Neural cell (in vitro differentiated cells): ENCODE results near the gene VSIR. TPM values are rescaled to one million over a fixed set of nuclear protein-coding genes. Genes with fewer than 3 reads are reported as not detected.

Source experiments
- H2AFZ ChIP-seq: fragments of 200-600, 300-800 bp; sonication (generic), shearing (Covaris generic); 2 replicates; pipeline ENCODE4 v1.6.0; 2014; ENCODE audit warnings: low read depth, mild to moderate bottlenecking, antibody characterized with exemption, low read length, moderate library complexity
- H3F3A ChIP-seq: fragments of 200-600 bp; shearing (Covaris generic); 2 replicates; pipeline ENCODE4 v1.6.1; 2016; ENCODE audit warnings: mild to moderate bottlenecking, moderate library complexity, mixed read lengths, antibody characterized with exemption, low read length; ENCODE audit not compliant: insufficient read depth, poor library complexity, severe bottlenecking
- H3K27ac ChIP-seq: fragments of 200-600, 300-800 bp; sonication (generic), shearing (Covaris generic); 2 replicates; pipeline ENCODE4 v1.5.1; 2014; ENCODE audit warnings: mild to moderate bottlenecking, low read length, moderate library complexity
- H3K27me3 ChIP-seq: fragments of 300-800, 200-600 bp; sonication (generic), shearing (Covaris generic); 2 replicates; pipeline ENCODE4 v1.6.0; 2014; ENCODE audit warnings: mild to moderate bottlenecking, low read depth, low read length, moderate library complexity; ENCODE audit not compliant: insufficient read depth
- H3K36me3 ChIP-seq: fragments of 300-800, 200-600 bp; sonication (generic), shearing (Covaris generic); 2 replicates; pipeline ENCODE4 v1.5.1; 2014; ENCODE audit warnings: mild to moderate bottlenecking, antibody characterized with exemption, low read length, moderate library complexity; ENCODE audit not compliant: insufficient read depth
- H3K4me2 ChIP-seq: fragments of 300-800, 200-600 bp; sonication (generic), shearing (Covaris generic); 2 replicates; pipeline ENCODE4 v1.6.0; 2014; ENCODE audit warnings: mild to moderate bottlenecking, low read length
- H3K4me3 ChIP-seq: fragments of 300-800, 200-600 bp; sonication (generic), shearing (Covaris generic); 2 replicates; pipeline ENCODE4 v1.5.1; 2014; ENCODE audit warnings: mild to moderate bottlenecking, low read length, moderate library complexity
- H3K79me2 ChIP-seq: fragments of 200-600 bp; shearing (Covaris generic); replicated peaks from 2 replicates; pipeline ENCODE4 v1.6.0; 2014; ENCODE audit warnings: mild to moderate bottlenecking, low read length, moderate library complexity; ENCODE audit not compliant: insufficient read depth
- H3K9ac ChIP-seq: fragments of 300-800, 200-600 bp; sonication (generic), shearing (Covaris generic); 2 replicates; pipeline ENCODE4 v1.6.1; 2016; ENCODE audit warnings: mild to moderate bottlenecking, low read length, mixed read lengths
- H3K9me2 ChIP-seq: fragments of 200-600 bp; shearing (Covaris generic); 2 replicates; pipeline ENCODE4 v1.6.1; 2016; ENCODE audit warnings: mild to moderate bottlenecking, low read length, mixed read lengths; ENCODE audit not compliant: insufficient read depth
- H3K9me3 ChIP-seq: fragments of 200-600, 300-800 bp; sonication (generic), shearing (Covaris generic); 2 replicates; pipeline ENCODE4 v1.6.1; 2016; ENCODE audit warnings: mild to moderate bottlenecking, mixed run types, low read length, moderate library complexity, mixed read lengths
- H4K20me1 ChIP-seq: fragments of 200-600 bp; shearing (Covaris generic); 2 replicates; pipeline ENCODE4 v1.6.1; 2016; ENCODE audit warnings: mild to moderate bottlenecking, mixed run types; ENCODE audit not compliant: insufficient read depth
- CTCF ChIP-seq: fragments of 450-650 bp; IDR thresholded peaks from 2 replicates; pipeline ENCODE4 v1.5.1; 2014; ENCODE audit warnings: antibody characterized with exemption, mild to moderate bottlenecking, moderate library complexity; ENCODE audit not compliant: poor library complexity, severe bottlenecking
- EP300 ChIP-seq: fragments of 450-650 bp; conservative IDR thresholded peaks from 2 replicates; pipeline ENCODE4 v1.6.1; 2014; ENCODE audit warnings: antibody characterized with exemption, mild to moderate bottlenecking, moderate library complexity; ENCODE audit not compliant: poor library complexity, severe bottlenecking
- MXI1 ChIP-seq: fragments of 450-650 bp; conservative IDR thresholded peaks from 2 replicates; pipeline ENCODE4 v1.6.1; 2014; ENCODE audit warnings: antibody characterized with exemption, mild to moderate bottlenecking; ENCODE audit not compliant: poor library complexity, severe bottlenecking
- POLR2AphosphoS5 ChIP-seq: IDR thresholded peaks from 2 replicates; pipeline ENCODE4 v1.6.1; 2012
- RAD21 ChIP-seq: fragments of 450-650 bp; conservative IDR thresholded peaks from 2 replicates; pipeline ENCODE4 v1.6.1; 2014; ENCODE audit warnings: antibody characterized with exemption, mild to moderate bottlenecking, moderate library complexity
- REST ChIP-seq: IDR thresholded peaks from 2 replicates; pipeline ENCODE4 v1.6.1; 2012; ENCODE audit warnings: borderline replicate concordance
- SMC3 ChIP-seq: fragments of 450-650 bp; conservative IDR thresholded peaks from 2 replicates; pipeline ENCODE4 v1.6.1; 2014; ENCODE audit warnings: antibody characterized with exemption, mild to moderate bottlenecking, moderate library complexity; ENCODE audit not compliant: poor library complexity
- polyA plus RNA-seq: library from polyadenylated mRNA; depleted of rRNA; stranded (reverse); fragments of >200 nt; gene quantifications from 2 replicates; pipeline ENCODE4 v1.2.3, GENCODE V29; 2014

Gene VSIR
- polyA plus RNA-seq, 1 donor from 2014 or later, result not detected

- H3K27ac ChIP-seq, result no peak overlapping the region
- H3K9me3 ChIP-seq, result no peaks in the 10 kb centered on the region
- peak; percentile 99 for TF ChIP-seq SMC3
- TF ChIP-seq CTCF, result peak; percentile 97
- no peak for TF ChIP-seq MXI1
- peak; percentile 99 for TF ChIP-seq RAD21
- H3F3A ChIP-seq, result no peaks in the 10 kb centered on the region
- H3K79me2 ChIP-seq, result no peaks in the 10 kb centered on the region
- no peaks in the 10 kb centered on the region for H3K9me2 ChIP-seq
- no peaks in the 10 kb centered on the region for H4K20me1 ChIP-seq
- H3K36me3 ChIP-seq, result no peaks in the 10 kb centered on the region
- H2AFZ ChIP-seq, result no peak overlapping the region
- no peak overlapping the region for H3K4me3 ChIP-seq
- H3K4me2 ChIP-seq, result no peak overlapping the region
- no peak overlapping the region for H3K9ac ChIP-seq
- H3K27me3 ChIP-seq, result no peaks in the 10 kb centered on the region
Measured at GRCh38 chr10:71708301-71708703, 65.0 kb downstream of the VSIR start.

- no peak overlapping the region for H3K4me2 ChIP-seq
- no peak overlapping the region for H3K4me3 ChIP-seq
- H3K9me3 ChIP-seq, result no peaks in the 10 kb centered on the region
Measured at GRCh38 chr10:71707240-71707789, 66.0 kb downstream of the VSIR start.

More at GRCh38 chr10:71707240-71707789, 66.0 kb downstream of the VSIR start:
- TF ChIP-seq POLR2AphosphoS5 (no peak), REST (no peak), SMC3 (no peak), EP300 (no peak), MXI1 (no peak)
- Histone ChIP-seq H2AFZ (no peak overlapping the region), H3K36me3 (no peaks in the 10 kb centered on the region), H3K9ac (no peak overlapping the region), H3K79me2 (no peaks in the 10 kb centered on the region), H3F3A (no peaks in the 10 kb centered on the region), H3K9me2 (no peaks in the 10 kb centered on the region), H3K27me3 (no peaks in the 10 kb centered on the region), H3K27ac (no peak overlapping the region), H4K20me1 (no peaks in the 10 kb centered on the region)
